HG02571 (cell line): Measurements from ENCODE around the gene TEAD1.

Experiments used
- ATAC-seq: cut with Tn5 transposase; IDR thresholded peaks from one replicate; pipeline ENCODE4 v1.9.1; 2021; ENCODE audit warnings: mild to moderate bottlenecking, moderate library complexity; ENCODE audit not compliant: unreplicated experiment

TEAD1 gene

GRCh38 chr11:12706545-12707499 lies 32.6 kb downstream of the TEAD1 start:
- no peak for ATAC-seq

- no peak for ATAC-seq
Observed at GRCh38 chr11:12707500-12707880, 33.3 kb downstream of the TEAD1 start.

- ATAC-seq: no peak
Observed at GRCh38 chr11:12711496-12711895, 37.3 kb downstream of the TEAD1 start.

- no peak for ATAC-seq
Observed at GRCh38 chr11:12712132-12712531, 37.9 kb downstream of the TEAD1 start.

DNA sequence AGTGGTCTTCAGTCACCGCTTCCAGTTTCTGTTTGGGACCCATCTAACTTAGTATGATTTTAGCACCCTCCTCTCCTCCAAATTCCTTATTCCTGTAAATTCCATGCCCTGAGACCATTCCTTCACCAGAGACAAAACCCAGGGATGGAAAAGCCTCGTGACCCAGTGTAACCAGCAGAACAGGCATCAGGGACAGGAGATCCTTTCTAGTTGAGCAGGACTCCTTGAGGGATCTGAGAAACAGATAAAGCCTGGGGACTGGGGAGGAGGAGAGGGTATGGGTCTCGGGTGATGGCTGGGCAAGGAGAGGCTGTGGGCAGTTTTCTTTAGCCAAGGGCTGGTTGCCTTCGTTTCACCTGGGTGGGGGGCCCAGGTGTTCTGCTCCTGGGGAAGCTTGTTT lies 40.9 kb downstream of the TEAD1 start:
- no peak for ATAC-seq

DNA sequence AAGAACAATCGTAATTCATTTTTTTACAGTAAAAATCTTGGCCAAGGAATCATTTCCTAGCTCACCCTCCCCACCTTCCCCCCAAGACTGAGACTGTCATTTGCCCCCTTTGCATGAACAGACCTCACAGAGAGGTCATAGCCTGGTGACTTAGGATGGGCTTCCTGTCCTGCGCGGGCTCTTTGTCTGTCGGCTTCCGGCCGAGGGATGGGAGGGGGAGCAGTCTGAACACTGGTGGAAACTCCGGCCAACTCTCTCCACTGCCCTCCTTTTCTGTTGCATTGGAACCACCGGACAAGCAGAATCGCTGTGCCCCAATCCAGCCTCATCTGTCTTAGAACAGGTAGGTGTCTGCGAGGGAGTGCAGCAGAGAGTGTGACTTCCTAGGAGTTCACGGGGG lies 41.7 kb downstream of the TEAD1 start:
- ATAC-seq: no peak

- no peak for ATAC-seq
Observed at GRCh38 chr11:12716816-12717215, 42.6 kb downstream of the TEAD1 start.

- peak; percentile 90 for ATAC-seq
Observed at GRCh38 chr11:12717851-12718291, 43.6 kb downstream of the TEAD1 start.

DNA sequence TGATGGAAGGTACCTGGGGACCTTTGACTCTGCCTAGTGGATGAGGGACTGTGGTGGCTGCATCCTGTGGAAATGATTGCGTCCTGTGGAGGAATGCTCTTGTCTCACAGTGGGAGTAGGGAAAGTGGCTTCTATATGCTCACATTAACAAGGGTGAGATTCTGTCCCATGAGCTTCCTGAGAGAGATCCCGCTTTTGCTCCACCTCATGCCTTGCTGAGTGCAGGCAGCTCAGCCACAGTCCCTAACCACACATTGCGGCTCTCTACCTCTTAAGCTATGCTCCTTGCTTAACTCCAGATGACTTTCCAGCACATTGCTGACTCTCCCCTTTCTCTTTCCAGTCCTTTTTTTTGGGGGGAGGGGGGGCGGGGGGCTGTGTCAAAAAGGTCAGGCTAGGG lies 45.0 kb downstream of the TEAD1 start:
- ATAC-seq: no peak

- ATAC-seq: no peak
Observed at GRCh38 chr11:12721816-12722604, 47.8 kb downstream of the TEAD1 start.

DNA sequence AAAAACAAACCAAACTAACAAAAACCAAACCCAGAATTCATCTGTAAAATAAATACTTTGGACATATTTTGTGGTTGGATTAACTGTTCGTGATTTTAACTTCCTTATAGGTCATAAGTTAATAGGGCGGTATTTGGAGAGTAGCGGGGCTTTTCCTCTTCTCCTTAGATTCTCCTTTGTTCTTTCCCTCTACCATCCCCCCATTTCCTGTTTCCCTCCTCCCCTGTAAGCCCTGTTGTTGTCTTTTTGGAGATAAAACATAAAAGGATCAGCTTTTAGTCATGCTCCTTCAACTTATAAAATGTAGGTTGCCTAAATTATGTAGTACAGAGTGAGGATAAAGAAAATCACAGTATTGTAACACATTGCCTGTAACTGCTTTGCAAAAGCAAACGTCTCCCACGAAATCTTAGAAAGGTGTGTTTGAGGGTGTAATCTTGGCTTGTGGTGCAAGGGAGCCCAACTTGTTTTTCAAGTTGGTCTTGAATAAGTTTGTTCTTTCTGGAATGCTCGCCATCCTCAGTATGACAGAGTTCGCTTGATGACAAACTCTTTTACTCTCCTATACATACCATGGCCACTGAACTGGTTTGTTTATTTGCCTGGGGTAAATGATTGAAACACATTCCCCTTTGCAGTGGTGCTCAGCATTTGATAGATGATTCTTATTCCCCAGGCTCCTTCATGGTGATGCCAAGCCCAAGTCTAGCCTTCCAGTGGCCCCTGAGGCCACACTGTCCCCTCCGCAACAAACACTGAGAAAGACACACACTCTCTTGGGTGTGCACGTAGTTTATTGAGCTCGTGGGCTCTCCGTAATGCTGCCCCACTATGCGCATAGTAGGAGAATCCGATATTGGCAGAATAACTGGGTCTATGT lies 49.4 kb downstream of the TEAD1 start:
- ATAC-seq: no peak

GRCh38 chr11:12724301-12725054 lies 50.3 kb downstream of the TEAD1 start:
- no peak for ATAC-seq

DNA sequence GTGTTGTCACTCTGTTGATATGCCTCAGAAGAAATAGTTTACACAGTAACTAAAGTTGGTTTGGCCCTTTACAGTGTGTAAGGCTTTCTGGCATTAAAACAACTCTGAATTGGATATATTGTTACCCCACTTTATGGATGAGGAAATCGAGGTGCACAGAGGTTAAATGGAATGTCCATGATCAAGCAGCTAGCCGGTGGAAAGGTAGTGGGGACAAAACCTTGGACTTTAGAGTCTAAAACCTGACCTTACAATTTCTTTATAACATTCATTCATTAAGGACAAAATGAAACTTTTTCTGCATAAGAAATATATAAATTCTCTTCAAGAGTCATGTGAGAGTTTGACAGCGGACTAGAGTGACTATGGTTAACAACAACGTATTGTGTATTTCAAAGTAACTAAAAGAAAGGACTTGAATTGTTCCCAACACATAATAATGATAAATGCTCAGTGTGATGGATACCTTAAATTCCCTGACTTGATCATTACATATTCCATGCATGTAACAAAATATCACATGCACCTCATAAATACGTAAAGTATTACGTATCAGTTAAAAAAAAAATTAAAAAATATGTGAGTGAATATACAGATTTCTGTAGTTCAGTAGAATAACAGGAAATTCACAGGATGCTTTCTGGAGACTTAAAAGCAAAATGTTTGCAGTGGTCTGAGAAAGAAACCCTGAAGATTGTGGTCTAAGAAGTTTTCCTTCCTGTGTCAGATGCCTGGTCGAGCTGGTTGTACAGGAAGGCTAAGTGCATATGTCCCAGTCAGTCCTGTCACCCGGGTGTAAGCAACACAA lies 51.0 kb downstream of the TEAD1 start:
- no peak for ATAC-seq

- no peak for ATAC-seq
Observed at GRCh38 chr11:12725863-12726682, 51.9 kb downstream of the TEAD1 start.

DNA sequence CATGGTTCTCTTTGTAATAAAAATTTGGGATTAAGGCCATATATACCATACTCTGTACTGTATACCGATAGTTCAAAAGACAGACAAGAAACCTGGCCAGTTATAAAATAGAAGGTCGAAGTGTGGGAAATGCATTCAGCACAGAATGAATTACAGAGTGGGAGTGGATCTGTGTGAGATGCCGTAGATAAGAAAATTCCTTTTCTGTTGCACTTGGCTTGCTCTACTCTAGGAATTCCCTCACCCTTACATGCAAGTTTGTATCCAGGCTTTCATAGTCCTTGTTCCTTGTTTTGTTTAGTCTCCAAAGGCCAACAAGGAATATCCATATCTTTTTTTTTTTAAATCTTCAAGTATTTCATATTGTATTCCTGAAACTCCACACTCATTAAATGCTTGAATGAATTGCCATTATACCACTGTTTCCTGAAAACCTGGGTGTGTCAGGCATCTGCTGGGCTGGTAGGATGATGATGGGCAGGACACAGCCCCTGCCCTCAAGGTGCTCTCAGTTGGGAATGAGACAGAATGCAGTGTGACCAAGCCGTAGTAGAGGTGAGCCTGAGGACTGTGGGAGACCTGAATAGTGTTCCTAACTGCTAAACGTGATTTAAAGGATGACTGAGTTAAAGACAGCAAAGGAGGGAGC lies 53.5 kb downstream of the TEAD1 start:
- ATAC-seq: no peak

- no peak for ATAC-seq
Observed at GRCh38 chr11:12728417-12728816, 54.2 kb downstream of the TEAD1 start.

DNA sequence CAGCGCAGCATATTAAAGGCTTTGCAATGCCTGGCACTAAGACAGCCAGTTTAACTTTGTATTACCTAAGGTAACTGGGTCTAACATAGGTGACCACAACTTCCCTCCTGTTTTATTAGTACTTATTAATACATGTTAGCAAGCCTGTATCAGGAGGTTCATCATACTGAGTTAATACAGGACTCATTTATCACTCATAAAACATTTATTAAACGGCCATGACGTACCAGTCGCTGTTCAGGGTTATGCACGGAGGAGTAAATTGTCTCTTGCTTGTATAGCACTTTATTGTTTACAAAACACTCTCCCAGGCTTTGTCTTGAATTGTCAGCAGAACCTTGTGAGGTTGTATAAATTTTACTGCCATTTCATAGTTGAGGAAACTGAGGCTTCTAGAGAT lies 55.7 kb downstream of the TEAD1 start:
- no peak for ATAC-seq

GRCh38 chr11:12731841-12732336 lies 57.7 kb downstream of the TEAD1 start:
- ATAC-seq: no peak
